Natural killer cell (primary cell): ENCODE results near the gene FCGBP. TPM values are rescaled to one million over a fixed set of nuclear protein-coding genes. Genes with fewer than 3 reads are reported as not detected.

ENCODE experiments used
- ATAC-seq, 3 donors: fragments of 150-1000 bp in 2 of 3; fragments of 200-7000 bp in 1 of 3; cut with Tn5 transposase; 1 replicate in 1 of 3; 2 replicates in 2 of 3; pipeline ENCODE4 v1.10.0; 2021; ENCODE audit warnings: mild to moderate bottlenecking in 2 of 3, moderate library complexity in 2 of 3
- DNase-seq, 2 donors: peaks; one replicate each; pipeline versions ENCODE4 v3.0.0 to v3.0.0-alpha.2; 2013 to 2021; ENCODE audit warnings: mixed read lengths in 1 of 2
- H3K27ac ChIP-seq: one replicate; pipeline ENCODE4 v1.5.1; 2013; ENCODE audit warnings: mild to moderate bottlenecking, low read length
- H3K27me3 ChIP-seq: one replicate; pipeline ENCODE4 v1.6.1; 2013; ENCODE audit warnings: low read length; ENCODE audit not compliant: control insufficient read depth, insufficient read depth
- H3K36me3 ChIP-seq: one replicate; pipeline ENCODE4 v1.6.1; 2013; ENCODE audit warnings: low read length; ENCODE audit not compliant: control insufficient read depth, insufficient read depth
- H3K4me1 ChIP-seq: one replicate; pipeline ENCODE4 v1.6.1; 2013; ENCODE audit warnings: low read length; ENCODE audit not compliant: control insufficient read depth, insufficient read depth
- H3K4me3 ChIP-seq: one replicate; pipeline ENCODE4 v1.5.1; 2013; ENCODE audit warnings: low read length
- H3K9me3 ChIP-seq: one replicate; pipeline ENCODE4 v1.6.1; 2013; ENCODE audit warnings: low read length; ENCODE audit not compliant: control insufficient read depth, insufficient read depth
- H3K27ac Mint-ChIP-seq, 2 donors: one replicate each; pipeline ENCODE4 v1.8.0; 2022; ENCODE audit warnings: mild to moderate bottlenecking in 2 of 2, mixed read lengths in 2 of 2, moderate library complexity in 1 of 2
- H3K27me3 Mint-ChIP-seq, 2 donors: one replicate each; pipeline ENCODE4 v1.8.0; 2022; ENCODE audit warnings: low read depth in 2 of 2, mixed read lengths in 2 of 2
- H3K36me3 Mint-ChIP-seq: one replicate; pipeline ENCODE4 v1.8.0; 2022; ENCODE audit warnings: mixed read lengths
- H3K4me1 Mint-ChIP-seq, 2 donors: one replicate each; pipeline ENCODE4 v1.8.0; 2022; ENCODE audit warnings: mixed read lengths in 2 of 2
- H3K4me3 Mint-ChIP-seq: one replicate; pipeline ENCODE4 v1.8.0; 2022; ENCODE audit warnings: mild to moderate bottlenecking, moderate library complexity, mixed read lengths
- H3K9me3 Mint-ChIP-seq, 2 donors: one replicate each; pipeline ENCODE4 v1.8.0; 2022; ENCODE audit warnings: mixed read lengths in 2 of 2
- CTCF ChIP-seq: fragments of 200-600 bp; IDR thresholded peaks from one replicate; pipeline ENCODE4 v1.8.0; 2022; ENCODE audit warnings: antibody characterized with exemption
- WGBS: methylation state at CpG from one replicate; pipeline ENCODE4 v1.1.7; 2013; ENCODE audit warnings: missing lambda C conversion rate; ENCODE audit not compliant: insufficient coverage; 5-methylcytosine and 5-hydroxymethylcytosine counted together
- intact Hi-C: fragments of 100-400 bp; cut with micrococcal nuclease; formaldehyde crosslinking; loops from one replicate; pipeline ENCODE4 v1.14.2; 2022
- total RNA-seq, 4 donors: library from RNA; stranded (reverse); fragments of 120-200 nt in 1 of 4; gene quantifications; one replicate each; pipeline versions ENCODE4 v1.2.3 to v1.2.4, GENCODE V29; 2013 to 2022

The FCGBP gene
- total RNA-seq, 3 donors from 2014 or later (not counting 1 experiment from before 2014, with no cell fraction given), result 10.6 to 25.1 (median 17.3) TPM

GRCh38 chr19:39927524-39928356, 6.7 kb downstream of the FCGBP start:
- no peaks in the 10 kb centered on the region for H3K27me3 ChIP-seq
- 91% methylated on average over 23 of the region's 23 CpGs for WGBS

GRCh38 chr19:39927076-39927475, 7.4 kb downstream of the FCGBP start:
- no peaks in the 10 kb centered on the region for H3K4me1 ChIP-seq
- no peak for ATAC-seq
- WGBS, result 95% methylated on average over 11 of the region's 11 CpGs
- Mint-ChIP-seq H3K9me3 (no peaks in the 10 kb centered on the region), H3K27ac (no peak overlapping the region), H3K36me3 (no peaks in the 10 kb centered on the region), H3K4me1 (peaks cover 0 to 6% of the 10 kb centered on the region in 2 donors), H3K27me3 (no peaks in the 10 kb centered on the region), H3K4me3 (no peak overlapping the region)
- no peak overlapping the region for H3K4me3 ChIP-seq
- no peaks in the 10 kb centered on the region for H3K9me3 ChIP-seq
- TF ChIP-seq CTCF, result no peak
- no peaks in the 10 kb centered on the region for H3K36me3 ChIP-seq
- H3K27me3 ChIP-seq, result no peaks in the 10 kb centered on the region
- no peak for DNase-seq
- intact Hi-C loops, result no loop called here
- no peak overlapping the region for H3K27ac ChIP-seq

More at GRCh38 chr19:39927524-39928356, 6.7 kb downstream of the FCGBP start:
- Mint-ChIP-seq H3K27ac (no peak overlapping the region), H3K4me3 (no peak overlapping the region), H3K36me3 (no peaks in the 10 kb centered on the region), H3K27me3 (no peaks in the 10 kb centered on the region), H3K4me1 (peaks cover 0 to 6% of the 10 kb centered on the region in 2 donors), H3K9me3 (no peaks in the 10 kb centered on the region)
- no peak for TF ChIP-seq CTCF
- DNase-seq, result no peak
- Histone ChIP-seq H3K36me3 (no peaks in the 10 kb centered on the region), H3K4me1 (no peaks in the 10 kb centered on the region), H3K4me3 (no peak overlapping the region), H3K9me3 (no peaks in the 10 kb centered on the region), H3K27ac (no peak overlapping the region)
- ATAC-seq, result no peak
- intact Hi-C loops, result no loop called here

- intact Hi-C loops, result no loop called here
These were observed 8.2 kb downstream of the FCGBP start for GRCh38 chr19:39926170-39926760.

More at GRCh38 chr19:39926170-39926760, 8.2 kb downstream of the FCGBP start:
- H3K4me3 Mint-ChIP-seq, result no peak overlapping the region
- Histone ChIP-seq H3K27me3 (no peaks in the 10 kb centered on the region), H3K4me3 (no peak overlapping the region), H3K36me3 (no peaks in the 10 kb centered on the region), H3K4me1 (no peaks in the 10 kb centered on the region), H3K9me3 (no peaks in the 10 kb centered on the region), H3K27ac (no peak overlapping the region)
- 89% methylated on average over 6 of the region's 8 CpGs for WGBS
- ATAC-seq (no peak), DNase-seq (no peak)
- H3K27ac Mint-ChIP-seq, result no peak overlapping the region
- no peaks in the 10 kb centered on the region for H3K9me3 Mint-ChIP-seq
- H3K36me3 Mint-ChIP-seq, result no peaks in the 10 kb centered on the region
- no peak for TF ChIP-seq CTCF
- peaks cover 0 to 6% of the 10 kb centered on the region in 2 donors for H3K4me1 Mint-ChIP-seq
- H3K27me3 Mint-ChIP-seq, result no peaks in the 10 kb centered on the region
